ENCODE measurements around the gene SSUH2.

- TF ChIP-seq EZH2 (IDR thresholded peaks at IDR 0.05): no peak
- no peak for TF ChIP-seq POLR2AphosphoS5 (IDR thresholded peaks at IDR 0.05; ENCODE audit: borderline replicate concordance, low read depth, low read length)
Measured at GRCh38 chr3:8653800-8654408, 9.3 kb upstream of the SSUH2 start.
